HG03442 (cell line): ENCODE measurements around the gene TNPO3.

Experiments
- ATAC-seq: cut with Tn5 transposase; IDR thresholded peaks from one replicate; pipeline ENCODE4 v1.9.1; 2021; ENCODE audit warnings: mild to moderate bottlenecking, moderate library complexity; ENCODE audit not compliant: unreplicated experiment

TNPO3 gene

GRCh38 chr7:128940494-128941322, 114.2 kb downstream of the TNPO3 start:
- peak; percentile 42 for ATAC-seq

DNA sequence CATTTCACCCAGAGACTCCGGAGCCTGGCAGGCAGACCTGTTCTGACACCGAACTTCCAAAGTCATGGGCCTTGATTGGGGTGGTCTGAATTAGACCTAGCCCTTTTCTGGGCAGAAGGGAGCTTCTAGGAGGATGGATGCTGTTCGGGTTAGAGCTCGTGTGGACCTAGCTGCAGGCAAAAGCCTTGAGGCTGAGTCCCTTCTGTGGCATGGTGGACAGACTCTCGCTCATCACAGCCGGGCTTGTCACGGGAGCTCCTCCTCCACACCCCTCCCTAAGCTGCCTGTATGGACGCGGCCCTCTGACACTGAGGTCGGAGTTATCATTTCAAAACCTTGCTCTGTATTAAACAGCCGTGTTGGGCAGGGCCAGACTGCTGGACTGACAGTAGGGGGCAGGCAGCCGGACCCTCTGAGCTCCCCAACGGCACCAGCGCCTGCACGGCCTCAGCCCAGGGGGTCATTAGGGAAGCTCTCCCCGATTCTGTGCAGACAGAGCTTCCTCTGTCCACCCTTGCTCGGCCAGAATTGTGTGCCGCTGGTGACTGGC, 115.0 kb downstream of the TNPO3 start:
- no peak for ATAC-seq

DNA sequence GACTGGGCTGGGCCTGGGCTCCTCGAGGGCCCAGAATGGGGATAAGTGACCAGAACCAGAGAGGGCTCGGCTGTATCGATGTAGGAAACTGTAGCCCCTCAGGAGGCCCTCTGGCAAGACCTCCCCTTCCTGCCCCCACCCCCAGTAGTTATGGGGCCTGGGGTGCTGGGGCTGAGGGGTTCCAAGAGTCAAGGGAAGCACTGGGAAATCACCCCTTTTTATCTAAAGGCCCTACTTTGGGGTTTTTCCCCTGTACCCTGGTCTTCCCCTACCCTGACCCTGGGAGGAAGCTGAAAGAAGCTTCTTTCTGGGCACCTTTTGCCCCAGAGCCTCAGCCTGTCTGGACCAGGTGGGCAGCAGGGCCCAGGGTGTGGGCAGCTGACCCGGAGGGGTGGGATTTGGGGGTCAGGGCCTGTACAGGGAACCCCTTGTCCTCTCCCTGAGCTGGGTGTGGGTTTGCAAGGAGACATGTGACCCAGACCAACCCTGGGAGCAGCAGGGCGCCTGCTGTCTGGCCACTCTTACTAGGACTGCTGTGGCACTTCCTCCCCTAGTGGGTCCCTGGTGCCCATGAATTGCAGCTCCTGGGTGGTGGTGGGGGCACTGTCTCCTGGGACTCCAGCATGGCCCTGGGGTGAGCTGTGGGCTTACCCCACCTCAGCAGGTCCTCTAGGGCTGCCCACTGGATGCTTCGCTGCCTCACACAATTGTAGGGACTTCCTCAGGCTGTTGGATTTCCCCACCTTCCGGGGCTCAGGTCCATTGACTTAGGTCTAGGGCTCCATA, 115.6 kb downstream of the TNPO3 start:
- no peak for ATAC-seq

- no peak for ATAC-seq
Observed at GRCh38 chr7:128938544-128939074, 116.3 kb downstream of the TNPO3 start.

- no peak for ATAC-seq
Observed at GRCh38 chr7:128937647-128938543, 117.0 kb downstream of the TNPO3 start, which contains the start of gene IRF5. Gene IRF5, plus strand, starts transcription at chr7:128937927. Its CDS starts 4,155 bp downstream, at chr7:128942082.

DNA sequence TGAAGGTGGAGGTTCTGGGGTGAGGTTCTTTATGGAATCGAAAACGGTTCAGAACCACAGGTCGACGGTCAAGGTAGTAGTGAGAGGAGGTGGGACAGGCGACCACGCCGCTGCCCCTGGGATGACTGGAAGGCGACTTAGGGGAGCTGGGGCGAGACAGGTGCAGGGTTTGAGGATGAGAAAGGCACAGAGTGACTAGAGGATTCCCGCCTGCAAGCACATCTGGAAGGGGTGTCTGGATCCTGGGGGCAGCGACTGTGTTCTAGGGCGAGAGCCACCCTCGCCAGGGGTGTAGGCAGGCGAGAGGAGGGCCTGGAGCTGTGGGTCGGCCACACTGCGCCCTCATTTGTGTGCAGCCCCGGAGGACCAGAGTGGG, 117.7 kb downstream of the TNPO3 start:
- no peak for ATAC-seq

DNA sequence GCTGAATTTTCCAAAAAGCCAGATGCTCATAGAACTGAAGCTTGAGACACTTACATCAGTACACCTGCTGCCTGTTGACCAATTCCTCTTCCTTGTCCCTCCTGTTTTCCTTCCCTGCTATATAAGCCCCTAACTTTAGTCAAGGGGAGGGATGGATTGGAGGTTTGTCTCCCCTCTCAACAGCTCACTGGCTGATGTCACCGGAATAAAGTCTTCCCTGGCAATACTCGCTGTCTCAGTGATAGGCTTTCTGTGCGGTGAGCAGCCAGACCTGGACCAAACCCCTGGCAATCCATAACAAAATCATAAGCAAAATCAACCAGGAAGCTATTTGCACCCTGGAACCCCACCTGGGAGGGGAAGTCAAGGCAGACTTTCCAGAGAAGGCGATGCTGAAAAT, 118.1 kb downstream of the TNPO3 start:
- no peak for ATAC-seq

- no peak for ATAC-seq
Observed at GRCh38 chr7:128935342-128935730, 119.6 kb downstream of the TNPO3 start.

GRCh38 chr7:128934361-128935341, 120.3 kb downstream of the TNPO3 start:
- peak; percentile 33 for ATAC-seq

GRCh38 chr7:128933180-128933891, 121.6 kb downstream of the TNPO3 start:
- ATAC-seq = peak; percentile 23

- no peak for ATAC-seq
Observed at GRCh38 chr7:128932862-128933179, 122.1 kb downstream of the TNPO3 start.

DNA sequence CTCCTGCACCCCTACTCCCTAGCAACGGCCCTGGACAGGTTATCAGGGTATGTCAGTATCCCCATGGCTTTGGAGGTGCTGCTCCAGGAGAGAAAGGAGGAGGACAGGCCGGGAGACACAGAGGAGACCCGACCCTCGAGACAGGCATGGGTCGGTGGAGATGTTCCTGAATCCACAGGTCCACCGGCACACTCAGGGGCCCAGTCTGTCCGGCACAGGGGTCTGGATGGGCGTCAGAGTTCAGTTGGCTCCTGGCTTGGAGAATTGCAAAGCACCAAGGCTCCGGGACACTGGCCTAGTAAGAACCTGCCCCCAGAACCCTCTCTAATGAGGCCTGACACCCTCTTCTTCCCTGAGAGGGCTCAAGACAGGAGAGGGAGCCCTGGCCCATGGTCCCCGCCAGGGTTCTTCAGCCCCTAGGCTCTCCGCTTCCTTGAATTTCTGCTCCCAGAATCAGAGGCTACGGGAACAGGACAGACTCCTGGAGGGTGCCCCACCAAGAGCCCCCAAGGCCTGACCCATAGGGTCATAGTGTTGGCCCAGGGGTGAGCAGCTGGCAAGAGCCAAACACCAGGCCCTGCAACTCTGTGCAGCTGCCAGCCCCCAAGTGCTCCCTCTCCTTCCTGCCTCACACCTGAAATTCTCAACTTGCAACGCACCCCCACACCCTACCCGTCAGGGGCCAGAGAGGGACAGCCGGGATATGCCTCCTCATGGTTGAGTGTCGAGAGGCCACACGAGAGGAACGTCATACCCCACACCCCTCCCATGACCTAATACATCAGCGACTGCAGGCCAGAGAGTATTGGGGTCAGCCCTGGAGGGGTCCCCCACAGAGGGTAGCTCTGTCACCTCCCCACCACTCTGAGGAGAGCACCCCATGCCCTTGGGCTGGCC, 122.7 kb downstream of the TNPO3 start:
- ATAC-seq = no peak

GRCh38 chr7:128931190-128931798, 123.6 kb downstream of the TNPO3 start:
- ATAC-seq = no peak

DNA sequence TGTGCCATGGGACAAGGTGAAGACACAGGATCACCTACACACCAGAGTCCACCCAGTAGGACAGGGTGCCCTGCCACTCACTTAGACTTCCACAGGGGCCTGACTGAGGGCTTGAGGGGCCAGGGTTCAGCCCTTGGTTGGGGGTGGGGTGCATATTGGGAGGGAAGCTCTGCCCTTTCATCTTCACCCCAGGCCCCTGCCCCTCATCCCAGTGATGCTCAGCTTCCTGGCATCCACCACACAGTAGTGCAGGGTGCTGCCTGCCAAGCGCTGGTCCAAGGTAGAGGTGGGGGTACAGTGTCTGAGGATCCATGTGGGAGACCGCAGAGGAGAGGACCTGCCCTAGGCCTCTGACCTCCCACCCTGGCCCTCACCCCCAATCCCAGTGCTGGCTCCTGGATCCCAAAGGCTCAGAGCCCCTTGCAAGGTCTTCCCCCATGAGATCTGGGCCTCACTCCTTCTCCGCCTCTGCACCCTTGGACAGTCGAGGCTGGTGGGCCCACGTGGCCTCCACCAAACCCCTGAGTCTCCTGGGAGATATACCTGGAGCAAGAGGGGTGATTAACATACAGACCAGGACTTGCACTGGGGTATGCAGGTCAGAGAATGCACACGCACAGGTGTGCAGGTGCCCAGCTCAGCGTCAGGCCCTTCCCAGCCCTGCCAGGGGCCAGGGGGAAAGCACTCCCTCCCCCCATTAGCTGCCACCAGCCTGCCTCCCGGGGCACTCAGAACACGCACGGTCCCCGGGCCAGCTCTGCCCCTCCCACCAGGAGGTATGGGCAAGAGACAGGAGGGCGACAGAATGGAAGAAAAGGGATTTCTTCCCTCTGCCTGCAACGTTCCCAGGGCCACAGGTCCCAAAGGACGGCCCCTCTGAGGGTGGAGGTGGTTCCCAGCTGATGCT, 125.8 kb downstream of the TNPO3 start:
- ATAC-seq = no peak

DNA sequence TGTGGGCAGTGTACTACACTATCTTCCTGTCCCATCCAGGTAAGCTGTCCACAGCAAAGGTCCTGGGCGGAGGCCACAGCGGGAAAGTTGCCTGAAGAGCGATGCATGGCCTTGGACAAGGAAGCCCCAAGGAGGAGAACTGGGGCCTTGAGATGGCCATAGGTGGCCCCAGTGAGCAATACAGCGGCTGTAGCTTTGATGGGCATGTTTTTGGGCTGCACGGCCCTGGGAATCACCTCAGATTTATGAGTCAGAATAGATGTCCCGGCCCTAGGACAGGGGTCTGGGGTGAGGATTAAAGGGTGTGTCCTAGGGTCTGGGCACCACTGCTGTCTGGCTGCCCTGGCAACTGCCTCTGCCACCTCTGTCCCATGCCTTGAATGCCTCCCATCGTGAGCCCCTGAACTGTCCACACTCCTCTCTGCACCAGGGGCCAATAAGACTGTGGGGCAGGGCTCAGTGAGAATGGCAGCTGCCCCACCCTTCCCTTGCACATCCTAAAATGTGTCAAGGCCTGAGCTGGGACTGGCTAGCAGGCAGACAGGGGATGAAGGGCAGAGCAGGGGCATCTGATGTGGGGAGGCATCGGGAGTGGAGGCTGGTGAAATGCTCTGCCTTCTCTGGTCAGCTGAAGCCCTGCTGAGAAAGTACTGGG, 126.6 kb downstream of the TNPO3 start:
- ATAC-seq = no peak
